HTR-8/SVneo (cell line): ENCODE data around the gene ALPG.
A peak's percentile ranks its signal among the peaks of the same experiment; 100 is the strongest.
"Not testable (repeated sequence)": the region's sequence is repeated elsewhere in the genome, so short reads cannot be mapped to it uniquely, and the experiment has no call there.

Experiments used
- DNase-seq: peaks from one replicate; pipeline ENCODE4 v3.0.0; 2011; ENCODE audit warnings: low spot score, mixed read lengths; ENCODE audit not compliant: insufficient read length
- FAIRE-seq: peaks from 2 replicates; lab custom pipeline; 2011; peaks lifted over from hg19 to GRCh38; lab: Jason Lieb, UNC

Gene ALPG

DNA sequence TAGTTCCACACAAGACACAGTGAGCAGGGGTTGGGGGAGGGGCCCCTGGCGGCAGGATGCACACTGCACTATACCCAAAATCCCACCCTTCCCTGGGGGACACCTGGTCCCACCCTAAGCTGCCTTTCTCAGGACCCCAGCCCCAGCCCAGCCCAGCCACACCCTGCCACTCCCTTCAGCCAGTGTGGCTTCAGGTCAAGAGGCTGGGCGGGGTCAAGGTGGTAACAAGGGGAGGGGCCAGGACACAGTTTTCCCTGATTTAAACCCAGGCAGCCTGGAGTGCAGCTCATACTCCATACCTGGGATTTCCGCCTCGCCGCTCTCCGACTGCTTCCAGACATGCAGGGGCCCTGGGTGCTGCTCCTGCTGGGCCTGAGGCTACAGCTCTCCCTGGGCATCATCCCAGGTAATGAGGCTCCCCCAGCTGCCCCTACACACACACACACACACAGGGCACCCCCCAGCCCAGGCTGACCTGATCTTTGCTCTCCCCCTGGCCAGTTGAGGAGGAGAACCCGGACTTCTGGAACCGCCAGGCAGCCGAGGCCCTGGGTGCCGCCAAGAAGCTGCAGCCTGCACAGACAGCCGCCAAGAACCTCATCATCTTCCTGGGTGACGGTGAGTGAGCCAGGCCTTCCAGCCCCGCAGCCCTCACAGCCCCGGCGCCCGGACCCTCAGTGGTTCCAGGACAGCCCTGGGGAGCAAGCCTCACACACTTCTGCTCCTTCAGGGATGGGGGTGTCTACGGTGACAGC is at the start of gene ALPG:
Gene ALPG, plus strand, starts transcription at position 289 of the 755 bp plus-strand sequence. Its CDS starts 51 bp downstream, at position 340.
- FAIRE-seq = no peak
- no peak for DNase-seq

DNA sequence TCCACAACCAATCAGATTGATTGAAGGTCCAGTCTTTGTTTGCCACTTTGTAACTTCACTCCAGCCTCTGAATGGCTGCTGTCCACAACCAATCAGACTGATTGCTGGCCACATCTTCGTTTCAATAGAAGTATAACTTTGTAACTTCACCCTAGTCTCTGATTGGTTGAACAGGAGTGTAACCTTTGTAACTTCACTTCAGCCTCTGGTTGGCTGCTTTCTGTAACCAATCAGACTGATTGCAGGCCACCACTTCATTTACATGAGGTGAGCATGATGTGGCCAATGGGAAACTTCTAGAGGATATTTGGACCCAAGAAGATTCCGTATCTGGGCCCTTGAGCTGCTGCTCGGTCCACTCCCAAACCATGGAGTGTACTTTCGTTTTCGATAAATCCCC is 45.0 kb upstream of the ALPG start:
- FAIRE-seq (no peak), DNase-seq (no peak)

DNA sequence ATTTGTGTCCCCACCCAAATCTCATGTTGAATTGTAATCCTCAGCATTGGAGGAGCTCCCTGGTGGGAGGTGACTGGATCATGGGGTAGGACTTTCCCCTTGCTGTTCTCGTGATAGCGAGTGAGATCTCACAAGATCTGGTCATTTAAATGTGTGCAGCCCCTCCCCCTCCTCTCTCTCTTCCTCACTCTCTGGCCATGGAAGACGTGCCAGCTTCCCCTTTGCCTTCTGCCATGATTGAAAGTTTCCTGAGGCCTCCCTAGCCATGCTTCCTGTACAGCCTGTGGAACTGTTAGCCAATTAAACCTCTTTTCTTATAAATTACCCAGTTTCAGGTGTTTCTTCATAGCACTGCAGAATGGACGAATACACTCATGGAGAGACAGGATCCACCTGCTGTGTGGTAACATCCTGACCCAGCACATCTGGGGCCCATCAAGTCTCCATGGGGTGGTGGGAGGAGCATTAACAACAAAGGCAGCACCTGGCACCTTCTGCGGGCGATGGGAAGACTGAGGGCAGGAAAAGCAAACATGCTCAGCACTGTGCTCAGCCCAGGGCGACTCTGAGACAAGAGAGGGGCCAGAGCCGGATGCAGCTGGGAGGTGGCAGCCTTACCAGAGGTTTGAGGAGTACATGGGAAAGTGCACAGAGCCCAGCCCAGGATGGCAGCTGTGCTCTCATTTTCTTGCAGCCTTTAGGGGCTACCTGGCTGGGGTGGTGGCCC is 44.3 kb upstream of the ALPG start:
- no peak for FAIRE-seq
- no peak for DNase-seq

DNA sequence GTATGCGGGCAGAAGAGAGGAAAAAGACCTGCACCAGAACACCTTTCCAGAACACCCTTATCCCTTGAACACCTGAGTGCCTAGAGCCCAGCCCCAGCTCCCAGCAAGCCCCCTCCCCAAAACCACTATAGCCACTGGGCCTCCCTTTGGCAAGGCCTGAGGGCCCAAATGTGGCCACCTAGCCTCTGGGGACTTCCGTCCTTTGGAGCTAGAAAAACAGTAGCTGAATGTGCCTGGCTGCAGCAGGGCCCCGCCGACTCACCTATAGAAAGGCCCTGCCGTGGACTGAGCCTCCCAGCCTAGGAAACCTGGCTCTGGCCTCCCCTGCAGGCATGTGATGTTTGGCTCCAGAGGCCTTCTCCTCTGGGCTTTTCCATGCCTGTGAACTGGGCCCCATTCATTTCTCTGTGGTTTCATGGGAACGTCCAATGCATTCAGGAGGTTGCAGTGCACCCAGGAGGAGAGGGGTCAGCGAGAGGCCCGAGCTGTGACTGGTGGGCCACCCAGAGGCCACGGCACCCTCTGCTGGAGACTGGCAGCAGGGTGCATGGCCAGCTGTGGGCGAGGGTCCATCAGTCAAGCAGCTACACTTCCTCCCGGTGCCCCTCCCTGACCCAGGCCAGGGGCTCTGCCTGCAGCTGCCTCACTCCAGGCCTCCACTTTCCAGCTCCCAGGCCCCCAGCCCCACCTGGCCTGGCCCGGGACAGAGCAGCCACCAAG is 43.4 kb upstream of the ALPG start:
- not testable (repeated sequence) for FAIRE-seq

DNA sequence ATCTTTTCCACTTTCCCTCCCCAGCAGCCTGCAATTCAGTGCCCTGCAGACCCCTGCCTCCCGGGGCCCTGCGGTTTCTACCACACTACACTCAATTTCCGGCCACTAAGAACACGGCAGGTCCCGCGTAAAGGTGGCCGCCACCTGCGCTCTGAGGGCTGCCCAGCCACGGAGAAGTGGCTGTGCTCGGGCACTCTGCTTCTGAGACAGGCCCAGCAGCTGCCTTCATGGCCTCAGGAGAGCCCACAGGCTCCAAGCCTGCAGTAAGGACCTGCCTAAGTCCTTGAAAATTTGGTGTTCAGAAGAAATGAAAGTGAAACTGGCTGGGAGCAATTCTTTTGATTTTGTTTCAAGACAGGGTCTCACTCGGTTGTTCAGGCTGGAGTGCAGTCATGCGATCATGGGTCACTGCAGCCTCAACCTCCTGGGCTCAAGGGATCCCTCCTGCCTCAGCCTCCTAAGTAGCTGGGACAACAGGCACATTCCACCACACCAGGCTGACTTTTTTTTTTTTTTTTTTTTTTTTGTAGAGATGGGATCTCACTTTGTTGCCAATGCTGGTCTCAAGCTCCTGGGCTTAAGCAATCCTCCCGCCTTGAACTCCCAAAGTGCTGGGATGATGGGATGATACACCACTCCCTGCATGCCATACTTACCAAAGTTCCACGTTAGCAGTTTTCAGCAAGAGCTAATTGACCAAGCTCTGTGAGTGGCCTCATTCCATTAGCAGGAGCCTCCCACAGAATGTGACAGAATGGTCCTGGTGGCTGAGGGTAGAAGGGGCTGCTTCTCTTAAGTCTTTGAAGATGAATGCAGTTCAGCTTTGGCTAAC is 42.6 kb upstream of the ALPG start:
- FAIRE-seq = no peak
- no peak for DNase-seq

More for the DNA sequence above, 43.4 kb upstream of the ALPG start:
- DNase-seq = not testable (repeated sequence)

DNA sequence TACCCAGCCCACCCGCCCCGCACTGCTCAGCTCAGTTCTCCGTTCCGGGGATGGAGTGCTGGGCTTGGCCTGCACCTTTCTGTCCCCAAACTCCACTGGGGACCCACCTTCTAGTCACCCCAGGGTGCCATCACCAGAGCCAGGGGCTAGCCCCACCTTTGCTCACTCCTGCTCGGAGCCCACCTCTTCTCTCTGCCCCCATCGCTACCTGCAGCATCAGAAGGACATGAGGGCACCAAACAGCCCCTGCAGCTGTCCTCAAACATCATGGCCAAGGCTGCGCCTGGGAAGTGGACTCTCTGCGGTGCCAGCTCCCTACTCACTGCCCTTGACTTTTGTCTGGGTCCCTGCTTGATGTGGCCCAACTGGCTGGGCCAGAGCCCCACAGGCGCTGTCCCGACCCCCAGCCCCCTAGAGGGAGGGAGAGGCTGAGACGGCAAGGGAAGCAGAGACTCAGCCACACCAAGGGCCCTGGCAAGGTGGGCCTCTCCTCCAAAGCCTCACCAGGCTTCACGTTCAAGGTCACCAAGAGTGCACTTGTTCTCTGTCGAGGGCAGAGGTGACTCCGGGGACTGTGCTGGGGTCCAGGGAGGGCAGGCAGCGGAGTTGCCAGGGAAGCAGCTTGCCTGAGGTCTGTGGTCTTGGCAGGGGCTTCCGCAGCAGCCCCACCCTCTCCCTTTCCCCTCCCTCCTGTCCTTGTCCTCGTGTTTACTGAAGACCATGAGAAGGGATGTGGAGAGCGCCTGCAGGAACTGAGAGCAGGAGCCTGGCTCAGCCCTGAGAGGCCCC is 41.6 kb upstream of the ALPG start:
- not testable (repeated sequence) for FAIRE-seq

DNA sequence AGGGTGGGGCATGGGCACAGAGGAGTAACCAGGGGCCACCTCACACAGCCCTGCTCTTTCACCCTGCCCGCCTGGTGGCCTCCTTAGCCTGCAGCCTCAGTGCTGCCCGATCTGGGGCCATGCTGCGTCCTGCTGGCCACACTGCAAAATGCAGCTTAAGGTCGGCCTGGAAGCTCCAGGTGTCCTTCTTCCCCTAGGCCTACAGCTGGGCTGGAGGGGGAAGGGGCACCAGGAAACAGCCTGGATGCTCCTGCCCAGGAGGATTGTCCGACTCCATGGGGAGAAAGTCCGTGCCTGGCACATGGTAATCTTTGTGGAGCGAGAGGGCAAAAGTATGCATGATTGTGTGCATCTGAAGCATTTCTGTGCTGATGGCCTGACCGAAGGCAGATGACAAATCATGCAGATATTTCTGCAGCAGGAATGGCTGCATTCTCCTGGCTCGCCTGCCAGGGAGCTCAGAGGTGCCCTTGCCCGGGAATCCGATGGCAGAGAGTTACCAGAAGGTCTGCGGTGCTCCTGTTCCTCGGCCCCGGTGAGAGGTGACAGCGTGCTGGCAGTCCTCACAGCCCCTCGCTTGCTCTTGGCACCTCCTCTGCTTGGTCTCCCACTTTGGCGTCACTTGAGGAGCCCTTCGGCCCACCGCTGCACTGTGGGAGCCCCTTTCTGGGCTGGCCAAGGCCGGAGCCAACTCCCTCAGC is 40.9 kb upstream of the ALPG start:
- peak; percentile 92 for FAIRE-seq
- DNase-seq = peak; percentile 53

More for the DNA sequence above, 41.6 kb upstream of the ALPG start:
- DNase-seq = not testable (repeated sequence)

DNA sequence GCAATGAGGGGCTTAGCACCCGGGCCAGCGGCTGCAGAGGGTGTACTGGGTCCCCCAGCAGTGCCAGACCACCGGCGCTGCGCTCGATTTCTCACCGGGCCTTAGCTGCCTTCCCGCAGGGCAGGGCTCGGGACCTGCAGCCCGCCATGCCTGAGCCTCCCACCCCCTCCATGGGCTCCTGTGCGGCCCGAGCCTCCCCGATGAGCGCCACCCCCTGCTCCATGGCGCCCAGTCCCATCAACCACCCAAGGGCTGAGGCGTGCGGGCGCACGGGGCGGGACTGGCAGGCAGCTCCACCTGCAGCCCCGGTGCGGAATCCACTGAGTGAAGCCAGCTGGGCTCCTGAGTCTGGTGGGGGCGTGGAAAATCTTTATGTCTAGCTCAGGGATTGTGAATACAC is 40.2 kb upstream of the ALPG start:
- not testable (repeated sequence) for DNase-seq, FAIRE-seq

DNA sequence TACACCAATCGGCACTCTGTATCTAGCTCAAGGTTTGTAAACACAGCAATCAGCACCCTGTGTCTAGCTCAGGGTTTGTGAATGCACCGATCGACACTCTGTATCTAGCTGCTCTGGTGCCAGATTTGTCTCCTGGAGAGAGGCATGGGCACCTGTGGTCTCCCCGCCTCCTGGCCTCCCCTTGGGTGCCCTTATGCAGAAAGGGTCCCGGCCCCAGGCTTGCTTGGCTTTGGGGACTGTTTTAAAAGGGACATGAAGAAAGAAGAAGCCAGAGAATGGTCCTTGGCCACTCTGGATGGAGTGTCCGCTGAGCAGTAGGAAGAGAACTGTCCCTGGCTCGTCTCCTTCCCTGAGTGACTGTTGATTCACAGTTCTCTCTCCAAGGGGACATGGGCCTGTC is 39.6 kb upstream of the ALPG start:
- DNase-seq (no peak), FAIRE-seq (no peak)

DNA sequence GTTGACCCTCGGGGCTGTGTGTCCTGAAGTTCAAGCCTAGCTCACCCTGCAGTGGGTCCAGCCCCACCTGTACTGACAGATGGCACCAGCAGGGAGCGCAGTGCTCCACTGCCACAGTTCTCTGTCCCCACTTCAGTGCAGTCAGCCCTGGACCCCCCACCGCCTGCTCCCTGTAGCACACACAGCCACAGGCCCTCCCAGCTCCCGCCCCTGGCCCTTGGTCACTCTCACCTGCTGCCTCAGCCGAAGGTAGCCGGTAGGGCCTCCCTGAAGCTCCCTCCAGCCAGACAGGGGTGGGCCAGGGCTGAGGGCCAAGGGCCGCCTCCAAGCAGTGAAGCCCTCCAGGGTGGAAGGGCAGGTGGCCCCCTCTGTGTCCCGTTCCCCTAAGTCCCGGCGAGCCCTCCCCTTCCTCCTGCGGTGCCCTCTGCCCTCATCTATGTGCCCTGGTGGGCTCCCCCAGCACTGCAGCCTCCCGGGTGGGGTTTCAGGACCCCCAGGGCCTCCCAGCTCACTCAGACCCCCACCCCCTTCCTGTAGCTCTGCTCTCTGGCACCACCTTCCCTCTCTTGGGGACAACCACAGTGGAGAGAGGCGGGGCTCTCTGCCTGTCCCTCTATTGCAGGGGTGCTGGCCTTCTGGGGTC is 38.9 kb upstream of the ALPG start:
- FAIRE-seq = no peak
- no peak for DNase-seq

DNA sequence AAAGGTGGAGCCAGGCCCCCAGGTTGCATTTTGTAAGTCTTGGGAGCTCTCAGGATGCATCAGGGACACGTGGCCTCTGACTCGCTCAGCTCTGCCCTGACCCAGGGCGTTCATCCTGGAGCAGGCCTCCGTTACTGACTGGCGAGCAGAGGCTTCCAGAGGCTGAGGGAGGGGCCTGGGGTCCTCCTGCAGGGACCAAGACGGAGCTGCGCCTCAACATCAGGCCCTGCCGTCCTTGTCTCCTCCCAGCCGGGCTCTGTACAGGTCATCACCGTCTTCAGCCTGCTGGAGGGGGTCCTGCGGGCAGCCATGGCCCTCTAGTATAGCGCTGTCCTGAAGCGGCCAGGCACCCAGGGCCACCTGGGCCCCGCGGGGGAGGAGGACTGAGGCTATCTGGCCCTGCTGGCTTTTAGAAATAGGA is 38.3 kb upstream of the ALPG start:
- no peak for DNase-seq
- FAIRE-seq = no peak

DNA sequence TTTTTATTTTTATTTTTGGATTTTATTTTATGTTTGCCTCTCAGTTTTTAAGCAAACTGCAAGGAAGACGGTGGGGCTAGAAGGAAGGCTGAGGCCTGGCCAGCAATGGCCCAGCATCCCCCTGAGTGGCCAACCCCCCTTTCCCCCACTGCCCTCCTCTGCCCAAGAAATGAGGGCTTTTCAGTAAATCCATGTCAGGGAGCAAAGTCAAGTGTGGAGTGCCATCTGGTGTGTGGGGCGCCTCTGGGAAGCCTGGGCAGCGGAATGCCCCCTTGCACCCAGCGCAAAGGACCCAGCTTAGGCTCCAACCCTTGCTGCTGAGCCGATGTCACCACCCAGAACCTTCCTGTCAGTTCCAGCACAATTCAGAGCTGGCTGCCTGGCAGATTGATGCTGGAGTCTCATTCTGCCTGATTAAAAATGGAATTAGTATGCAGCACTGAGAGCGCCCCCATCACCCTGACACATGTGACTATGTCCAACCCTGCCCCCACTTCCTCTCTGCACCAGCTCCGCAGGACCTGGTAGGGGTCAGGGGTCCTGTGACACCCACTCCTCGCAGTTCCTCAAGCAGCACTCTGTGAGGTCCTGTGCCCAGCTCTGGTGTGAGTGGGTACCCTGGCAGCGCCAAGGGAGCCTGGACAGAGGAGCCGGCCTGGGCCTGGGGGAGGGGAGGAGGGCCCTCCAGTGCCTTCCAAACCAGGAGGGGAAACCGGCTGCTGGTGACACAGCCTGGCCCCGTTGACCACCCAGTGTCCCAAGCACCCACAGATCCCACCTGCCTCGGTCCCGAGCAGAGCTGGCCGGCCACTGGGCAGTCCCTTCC is 37.3 kb upstream of the ALPG start:
- no peak for FAIRE-seq
- no peak for DNase-seq

DNA sequence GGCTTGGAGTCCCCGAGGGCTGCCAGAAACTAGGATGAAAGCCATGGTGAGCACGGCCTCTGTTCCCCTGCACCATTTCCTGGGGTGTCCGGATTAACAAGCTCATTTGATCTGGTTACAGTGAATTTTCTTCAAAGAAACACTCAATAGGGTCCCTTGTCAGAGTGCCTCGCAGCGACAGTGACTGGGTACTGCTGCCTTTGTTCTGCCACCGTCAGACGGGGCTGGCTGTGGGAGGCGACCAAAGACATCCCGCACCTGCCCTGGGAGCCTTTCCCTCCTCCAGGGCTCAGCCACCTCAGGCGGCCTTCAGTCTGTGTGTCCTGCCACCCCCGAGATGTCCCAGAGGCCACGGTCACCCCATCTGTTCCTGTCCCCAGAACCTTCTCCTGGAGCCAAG is 36.6 kb upstream of the ALPG start:
- FAIRE-seq, DNase-seq: not testable (repeated sequence)

DNA sequence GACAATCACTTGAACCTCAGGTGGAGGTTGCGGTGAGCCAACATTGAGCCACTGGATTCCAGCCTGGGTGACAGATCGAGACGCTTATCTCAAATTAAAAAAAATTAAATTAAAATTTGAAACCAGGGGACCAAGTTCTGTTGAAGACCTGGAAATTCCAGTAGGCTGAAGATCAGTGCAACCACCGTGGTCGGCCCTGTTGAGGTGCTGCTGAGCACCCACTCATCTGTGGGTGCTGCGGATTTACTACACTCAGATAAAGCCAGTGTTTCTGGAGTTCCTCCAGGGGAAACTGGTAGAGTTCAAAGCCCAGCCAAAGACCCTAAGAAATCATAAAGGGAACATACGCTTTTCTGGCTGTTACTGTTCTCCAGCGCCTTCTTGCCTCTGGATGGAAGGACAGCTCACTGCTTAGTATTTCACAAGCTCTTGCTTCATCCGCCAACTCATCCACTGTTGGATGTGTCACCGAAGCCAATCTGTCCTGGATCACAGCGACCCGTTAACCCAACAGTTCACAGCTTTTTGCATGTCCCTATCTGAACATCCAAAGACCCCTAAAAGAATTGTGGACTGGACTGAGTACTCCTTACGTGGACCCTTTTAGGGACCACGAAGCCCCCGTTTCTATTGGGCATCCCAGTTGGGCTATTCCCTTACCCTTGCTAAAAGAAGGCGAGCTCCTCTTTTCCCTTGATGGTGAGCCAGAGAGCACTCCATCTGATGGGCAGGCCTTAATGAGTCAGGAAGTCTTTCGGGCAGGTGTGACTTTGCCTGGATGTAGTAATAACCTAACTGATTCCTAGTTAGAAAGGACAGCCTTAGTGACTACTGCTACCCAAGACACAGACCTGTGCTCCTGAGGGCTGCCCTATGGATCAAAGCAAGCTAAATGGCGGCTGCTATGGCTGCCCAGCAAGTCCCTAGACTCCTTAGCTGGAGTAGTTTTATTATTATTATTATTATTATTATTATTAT is 34.1 kb upstream of the ALPG start:
- DNase-seq (no peak), FAIRE-seq (no peak)

DNA sequence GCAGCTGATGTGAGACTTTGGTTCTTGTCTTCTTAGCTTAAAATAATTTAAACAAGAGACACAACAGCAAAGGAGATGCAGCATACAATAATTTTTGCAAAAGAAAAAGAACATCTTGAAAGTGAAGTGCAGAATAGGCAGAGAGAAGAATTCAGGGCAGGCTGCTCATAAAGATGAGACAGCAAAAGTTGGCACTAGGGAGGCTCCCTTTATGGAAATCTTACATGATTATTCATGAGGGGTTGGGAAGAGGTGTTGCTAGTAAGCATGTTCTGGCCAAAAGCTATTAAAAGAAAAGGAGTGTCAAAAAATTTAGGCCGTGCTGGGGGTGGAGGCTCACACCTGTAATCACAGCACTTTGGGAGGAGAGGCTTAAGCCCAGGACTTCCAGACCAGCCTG is 32.3 kb upstream of the ALPG start:
- no peak for FAIRE-seq

DNA sequence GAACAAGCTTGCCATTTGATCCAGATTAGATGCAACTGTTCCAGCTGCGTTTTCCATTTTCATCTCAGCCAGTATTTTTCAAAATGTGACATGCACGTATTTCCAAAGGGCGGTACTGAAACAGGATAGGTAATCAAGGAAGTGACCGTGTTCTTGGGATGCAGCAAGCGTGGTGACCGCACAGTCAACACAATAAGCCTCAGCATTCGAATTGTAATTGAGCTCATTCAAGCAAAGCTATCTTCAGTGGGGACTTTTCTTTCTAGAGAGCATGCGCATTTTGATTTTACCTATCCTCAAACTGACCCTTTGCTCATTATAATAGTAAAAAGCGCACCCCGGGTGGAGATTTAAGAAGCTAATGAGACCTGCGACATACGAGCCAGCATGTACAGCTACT is 31.5 kb upstream of the ALPG start:
- no peak for DNase-seq
- FAIRE-seq = no peak

More for the DNA sequence above, 32.3 kb upstream of the ALPG start:
- no peak for DNase-seq
